DND-41 (cell line): ENCODE results near the gene PRELID2.

Experiments
- CTCF ChIP-seq: IDR thresholded peaks from 2 replicates; pipeline ENCODE4 v1.5.1; 2012; ENCODE audit warnings: borderline replicate concordance, low read length, moderate library complexity, mild to moderate bottlenecking; ENCODE audit not compliant: poor library complexity, severe bottlenecking; ENCODE audit errors: extremely low read depth
- EZH2 ChIP-seq: IDR thresholded peaks from 3 replicates; pipeline ENCODE4 v1.6.1; 2012; ENCODE audit warnings: borderline replicate concordance, low read depth, mild to moderate bottlenecking, moderate library complexity, low read length, inconsistent platforms; ENCODE audit not compliant: severe bottlenecking

GRCh38 chr5:145777445-145778063 is 57.6 kb downstream of the PRELID2 start:
- TF ChIP-seq CTCF (no peak), EZH2 (no peak)
